GM12873 (cell line): ENCODE measurements around the gene UCP1.

Source experiments
- TF ChIP-seq, protein P1 (sequence below): IDR thresholded peaks from 2 replicates; pipeline ENCODE4 v1.5.1; 2012; ENCODE audit warnings: low read depth, mild to moderate bottlenecking, moderate library complexity, low read length, control low read depth; ENCODE audit not compliant: insufficient read depth; ENCODE audit errors: missing control alignments

Gene UCP1

GRCh38 chr4:140579278-140579677 lies 10.5 kb upstream of the UCP1 start:
- TF ChIP-seq, protein P1, sequence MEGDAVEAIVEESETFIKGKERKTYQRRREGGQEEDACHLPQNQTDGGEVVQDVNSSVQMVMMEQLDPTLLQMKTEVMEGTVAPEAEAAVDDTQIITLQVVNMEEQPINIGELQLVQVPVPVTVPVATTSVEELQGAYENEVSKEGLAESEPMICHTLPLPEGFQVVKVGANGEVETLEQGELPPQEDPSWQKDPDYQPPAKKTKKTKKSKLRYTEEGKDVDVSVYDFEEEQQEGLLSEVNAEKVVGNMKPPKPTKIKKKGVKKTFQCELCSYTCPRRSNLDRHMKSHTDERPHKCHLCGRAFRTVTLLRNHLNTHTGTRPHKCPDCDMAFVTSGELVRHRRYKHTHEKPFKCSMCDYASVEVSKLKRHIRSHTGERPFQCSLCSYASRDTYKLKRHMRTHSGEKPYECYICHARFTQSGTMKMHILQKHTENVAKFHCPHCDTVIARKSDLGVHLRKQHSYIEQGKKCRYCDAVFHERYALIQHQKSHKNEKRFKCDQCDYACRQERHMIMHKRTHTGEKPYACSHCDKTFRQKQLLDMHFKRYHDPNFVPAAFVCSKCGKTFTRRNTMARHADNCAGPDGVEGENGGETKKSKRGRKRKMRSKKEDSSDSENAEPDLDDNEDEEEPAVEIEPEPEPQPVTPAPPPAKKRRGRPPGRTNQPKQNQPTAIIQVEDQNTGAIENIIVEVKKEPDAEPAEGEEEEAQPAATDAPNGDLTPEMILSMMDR = no peak

GRCh38 chr4:140575489-140575888 lies 6.7 kb upstream of the UCP1 start:
- TF ChIP-seq, protein P1 = no peak

DNA sequence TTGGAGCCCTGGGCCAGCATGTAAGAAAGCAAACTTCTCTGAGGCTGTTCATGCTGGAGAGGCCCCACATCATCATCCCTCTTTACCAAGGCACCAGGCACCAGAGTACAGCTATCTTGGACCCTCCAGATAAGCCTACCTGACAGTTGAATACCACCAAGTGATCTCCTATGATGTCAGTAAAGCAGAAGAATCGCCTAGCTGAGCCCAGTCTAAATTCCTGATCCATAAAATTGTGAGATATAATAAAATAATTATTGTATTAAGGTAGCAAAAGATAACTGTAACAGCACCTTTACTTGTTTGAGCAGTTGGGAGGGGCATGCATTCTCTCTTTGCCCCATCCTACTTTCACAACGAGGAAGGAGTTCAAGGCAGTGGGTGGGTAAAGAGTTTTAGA lies 2.9 kb upstream of the UCP1 start:
- TF ChIP-seq, protein P1 = no peak

DNA sequence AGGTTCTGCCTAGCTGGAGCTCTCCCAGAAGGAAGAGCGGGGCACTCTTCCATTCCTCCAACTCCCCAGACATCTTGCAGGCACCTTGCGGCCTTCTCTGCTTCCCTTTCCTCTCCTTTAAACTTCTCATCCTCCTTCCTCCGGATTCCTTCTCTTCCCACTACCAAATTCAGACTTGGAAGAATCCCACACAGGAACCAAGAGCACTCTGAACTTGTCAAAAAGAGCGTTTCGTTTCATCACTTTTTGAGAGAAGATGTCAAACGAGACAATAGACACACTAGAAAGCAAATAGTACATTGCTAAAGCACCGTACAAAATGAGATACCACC lies 512 bp upstream of the UCP1 start:
- TF ChIP-seq, protein P1 = no peak

DNA sequence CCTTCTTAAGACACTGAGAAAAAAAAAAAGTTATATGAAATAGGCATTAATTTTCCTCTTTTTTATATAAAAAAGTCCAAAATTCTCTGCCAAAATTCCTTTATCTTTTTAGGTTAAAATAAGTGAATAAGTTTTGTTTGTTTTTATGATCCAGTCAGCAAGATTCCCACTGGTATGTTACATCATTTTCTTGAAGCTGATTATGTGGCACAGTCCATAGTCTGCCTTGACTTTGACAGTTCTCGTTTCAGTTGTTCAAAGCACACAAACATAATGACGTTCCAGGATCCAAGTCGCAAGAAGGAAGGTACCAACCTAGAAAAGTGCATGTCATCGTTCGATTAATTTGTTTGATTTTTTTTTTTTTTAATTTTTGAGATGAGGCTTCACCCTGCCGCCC lies 9.1 kb downstream of the UCP1 start:
- TF ChIP-seq, protein P1 = no peak

GRCh38 chr4:140557831-140558435 lies 10.8 kb downstream of the UCP1 start:
- TF ChIP-seq, protein P1 = no peak

- TF ChIP-seq, protein P1 = no peak
Observed at GRCh38 chr4:140556372-140557085, 12.2 kb downstream of the UCP1 start.
